ENCODE measurements around the gene PAX2.

DNA sequence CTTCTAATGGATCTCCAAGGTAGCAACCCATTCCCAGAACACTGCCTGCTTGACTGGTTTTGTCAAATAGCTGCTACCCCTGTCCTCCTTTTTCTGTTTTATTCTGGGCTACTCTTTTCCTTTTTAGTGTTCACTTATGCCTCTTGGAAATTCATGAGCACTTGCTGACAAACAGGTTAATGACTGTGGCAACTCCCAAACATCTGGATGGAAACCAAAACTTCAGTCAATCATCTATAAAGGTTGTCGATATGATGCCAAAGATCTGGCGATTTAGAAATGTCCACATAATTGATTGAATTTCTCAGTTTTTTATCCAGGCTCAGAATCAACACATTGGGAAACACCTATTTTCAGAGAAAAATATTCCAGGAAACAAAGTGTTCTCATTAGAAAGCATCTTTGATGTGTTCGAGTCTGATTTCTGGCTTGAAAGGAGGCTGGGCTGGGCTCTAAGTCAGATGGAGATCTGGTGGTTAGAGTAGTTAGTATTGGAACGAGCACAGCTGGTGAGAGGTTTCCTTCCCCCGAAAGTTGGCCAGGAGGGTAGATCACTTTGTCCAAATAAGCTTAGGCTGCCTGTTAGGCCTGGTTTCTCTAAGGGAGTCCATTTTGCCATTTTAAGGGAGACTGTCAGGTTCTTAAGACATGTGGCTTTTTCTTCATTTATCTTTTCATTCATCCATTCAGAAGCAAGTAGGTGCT is 17.8 kb downstream of the PAX2 start:
- TF ChIP-seq EZH2phosphoT487 (IDR thresholded peaks at IDR 0.05; ENCODE audit: insufficient read depth, low read depth) (no peak), EZH2 (IDR thresholded peaks at IDR 0.05; ENCODE audit: insufficient read depth, poor library complexity, severe bottlenecking) (no peak)
